ENCODE results near the gene RAB11FIP2. TPM values are rescaled to one million over a fixed set of nuclear protein-coding genes. Genes with fewer than 3 reads are reported as not detected.
A peak's percentile ranks its signal among the peaks of the same experiment; 100 is the strongest.

RAB11FIP2 gene
- total and polyA plus RNA-seq, 8 donors: 19.1 to 25.6 (median 22.1) TPM

DNA sequence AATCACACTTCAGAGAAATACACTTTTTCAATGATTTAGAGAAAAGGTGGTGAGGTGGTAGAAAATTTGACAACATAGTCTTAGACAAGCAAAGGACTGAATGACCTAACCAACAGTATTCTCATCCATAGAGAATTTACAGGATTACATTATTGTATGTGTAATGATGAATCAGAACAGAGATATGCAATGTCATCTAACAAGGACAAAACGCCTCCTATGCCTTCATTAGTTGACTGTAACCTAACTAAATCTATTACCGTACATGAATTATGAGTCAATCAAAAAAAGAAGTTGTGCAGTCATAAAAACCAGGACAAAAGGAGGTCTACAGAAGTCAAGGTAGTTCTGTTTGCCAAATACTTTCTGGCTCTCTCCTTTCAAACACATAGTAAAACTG is 66.5 kb downstream of the RAB11FIP2 start:
- Histone ChIP-seq H3K27ac (no peak overlapping the region), H3K4me3 (no peak overlapping the region), H3K4me1 (no peaks in the 10 kb centered on the region), H3K9me3 (no peaks in the 10 kb centered on the region), H3K36me3 (no peaks in the 10 kb centered on the region), H3K27me3 (no peaks in the 10 kb centered on the region)
- DNase-seq (no peak), ATAC-seq (no peak)
- intact Hi-C loops (cut with DNase I): no loop called here
- TF ChIP-seq, protein P1, sequence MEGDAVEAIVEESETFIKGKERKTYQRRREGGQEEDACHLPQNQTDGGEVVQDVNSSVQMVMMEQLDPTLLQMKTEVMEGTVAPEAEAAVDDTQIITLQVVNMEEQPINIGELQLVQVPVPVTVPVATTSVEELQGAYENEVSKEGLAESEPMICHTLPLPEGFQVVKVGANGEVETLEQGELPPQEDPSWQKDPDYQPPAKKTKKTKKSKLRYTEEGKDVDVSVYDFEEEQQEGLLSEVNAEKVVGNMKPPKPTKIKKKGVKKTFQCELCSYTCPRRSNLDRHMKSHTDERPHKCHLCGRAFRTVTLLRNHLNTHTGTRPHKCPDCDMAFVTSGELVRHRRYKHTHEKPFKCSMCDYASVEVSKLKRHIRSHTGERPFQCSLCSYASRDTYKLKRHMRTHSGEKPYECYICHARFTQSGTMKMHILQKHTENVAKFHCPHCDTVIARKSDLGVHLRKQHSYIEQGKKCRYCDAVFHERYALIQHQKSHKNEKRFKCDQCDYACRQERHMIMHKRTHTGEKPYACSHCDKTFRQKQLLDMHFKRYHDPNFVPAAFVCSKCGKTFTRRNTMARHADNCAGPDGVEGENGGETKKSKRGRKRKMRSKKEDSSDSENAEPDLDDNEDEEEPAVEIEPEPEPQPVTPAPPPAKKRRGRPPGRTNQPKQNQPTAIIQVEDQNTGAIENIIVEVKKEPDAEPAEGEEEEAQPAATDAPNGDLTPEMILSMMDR (IDR thresholded peaks at IDR 0.05): no peak

DNA sequence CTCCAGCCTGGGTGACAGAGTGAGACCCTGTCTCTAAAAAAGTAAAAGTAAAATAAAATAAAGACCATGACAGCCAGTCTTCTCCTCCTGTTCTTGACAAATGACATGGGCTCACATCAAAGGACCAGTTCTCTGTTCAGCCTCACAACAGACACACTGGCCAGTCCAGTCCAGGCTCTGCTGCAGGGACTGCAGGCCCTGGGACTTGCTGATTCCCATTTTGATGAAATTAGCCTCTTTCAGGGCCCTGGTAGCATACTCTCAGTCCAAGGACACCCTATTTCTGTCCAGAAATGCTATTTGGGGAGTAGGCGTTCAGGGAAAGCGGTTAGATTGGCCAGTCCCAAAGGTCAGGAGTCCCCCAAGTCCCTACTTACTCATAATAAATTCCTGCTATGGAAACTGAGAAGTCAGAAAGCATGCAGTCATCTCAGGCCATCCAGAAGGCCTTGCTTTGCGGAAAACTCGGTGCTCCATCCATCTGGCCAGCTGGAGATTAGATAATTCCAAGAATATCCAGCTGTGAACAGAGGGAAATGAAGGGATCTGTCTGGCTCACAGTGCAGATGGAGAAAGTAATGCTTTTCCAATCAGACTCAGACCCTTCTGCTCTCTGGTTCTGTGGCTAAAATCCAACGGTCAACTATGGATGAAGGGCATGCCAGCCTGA is 74.4 kb downstream of the RAB11FIP2 start:
- Histone ChIP-seq H3K36me3 (no peaks in the 10 kb centered on the region), H3K4me1 (no peaks in the 10 kb centered on the region), H3K27ac (no peak overlapping the region), H3K4me3 (no peak overlapping the region), H3K27me3 (no peaks in the 10 kb centered on the region), H3K9me3 (no peaks in the 10 kb centered on the region)
- peak in 2 of 4 donors; percentile 24 to 28 for DNase-seq
- TF ChIP-seq, protein P1 (IDR thresholded peaks at IDR 0.05): no peak
- intact Hi-C loops (cut with DNase I): no loop called here
- ATAC-seq: no peak

DNA sequence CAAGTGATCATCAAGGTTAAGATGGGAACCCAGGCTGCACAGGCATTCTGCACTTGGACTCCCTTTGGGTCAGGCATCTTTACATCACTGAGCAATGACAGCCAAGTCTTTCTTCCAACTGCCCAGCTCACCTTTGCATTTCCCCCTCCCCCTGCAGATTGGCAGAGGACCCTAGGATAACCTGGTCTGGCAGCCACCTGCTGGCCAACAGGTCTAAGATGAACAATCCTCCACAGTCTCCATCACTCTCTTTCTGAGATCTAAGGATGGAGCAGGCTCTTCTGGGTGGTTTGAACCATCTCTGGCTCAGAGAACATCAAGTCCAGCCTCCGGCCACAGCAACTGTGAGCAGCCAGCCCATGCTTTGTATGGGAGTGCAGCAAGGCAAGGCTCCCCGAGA is 75.8 kb downstream of the RAB11FIP2 start:
- ATAC-seq (no peak), DNase-seq (no peak)
- Histone ChIP-seq H3K27ac (no peak overlapping the region), H3K36me3 (no peaks in the 10 kb centered on the region), H3K27me3 (no peaks in the 10 kb centered on the region), H3K4me3 (no peak overlapping the region), H3K9me3 (no peaks in the 10 kb centered on the region), H3K4me1 (no peaks in the 10 kb centered on the region)
- intact Hi-C loops (cut with DNase I): no loop called here
- TF ChIP-seq, protein P1 (IDR thresholded peaks at IDR 0.05): no peak

GRCh38 chr10:117969592-117969991 is 77.1 kb downstream of the RAB11FIP2 start:
- Histone ChIP-seq H3K4me1 (no peaks in the 10 kb centered on the region), H3K36me3 (no peaks in the 10 kb centered on the region), H3K27me3 (no peaks in the 10 kb centered on the region), H3K27ac (no peak overlapping the region), H3K9me3 (no peaks in the 10 kb centered on the region), H3K4me3 (no peak overlapping the region)
- ATAC-seq (no peak), DNase-seq (no peak)
- intact Hi-C loops (cut with DNase I): no loop called here
- TF ChIP-seq, protein P1 (IDR thresholded peaks at IDR 0.05): no peak

- intact Hi-C loops (cut with DNase I): no loop called here
- Histone ChIP-seq H3K36me3 (no peaks in the 10 kb centered on the region), H3K27ac (no peak overlapping the region), H3K27me3 (no peaks in the 10 kb centered on the region), H3K4me3 (no peak overlapping the region), H3K4me1 (no peaks in the 10 kb centered on the region), H3K9me3 (no peaks in the 10 kb centered on the region)
- TF ChIP-seq, protein P1 (IDR thresholded peaks at IDR 0.05): no peak
- ATAC-seq: no peak
- DNase-seq: no peak
Observed at GRCh38 chr10:117968354-117969182, 78.2 kb downstream of the RAB11FIP2 start.

Data from left lung (tissue), 10 donors.